SK-N-SH treated with all-trans-retinoic acid at 6 μM for 48 hours (cell line): ENCODE data around the gene SGPP2.

Experiments
- ATAC-seq: fragments of 200-7000 bp; cut with Tn5 transposase; 3 replicates; pipeline ENCODE4 v1.9.1; 2020; ENCODE audit warnings: mild to moderate bottlenecking, moderate library complexity
- ARNTL ChIP-seq: fragments of 450-650 bp; formaldehyde crosslinking; IDR thresholded peaks from 2 replicates; pipeline ENCODE4 v1.5.0; 2020; ENCODE audit warnings: low read depth, mild to moderate bottlenecking, moderate library complexity, borderline replicate concordance
- BACH2 ChIP-seq: fragments of 250-450 bp; sonication (Bioruptor Pico); IDR thresholded peaks from 2 replicates; pipeline ENCODE4 v1.9.0; 2021; ENCODE audit warnings: mild to moderate bottlenecking, borderline replicate concordance
- CSDC2 ChIP-seq: fragments of 250-450 bp; sonication (Bioruptor Pico); IDR thresholded peaks from 2 replicates; pipeline ENCODE4 v1.5.0; 2020; ENCODE audit warnings: mild to moderate bottlenecking, moderate library complexity
- CSRNP3 ChIP-seq: fragments of 250-450 bp; sonication (Bioruptor Pico); IDR thresholded peaks from 2 replicates; pipeline ENCODE4 v1.5.1; 2021; ENCODE audit warnings: mild to moderate bottlenecking, moderate library complexity
- GLIS3 ChIP-seq: fragments of 250-450 bp; sonication (Bioruptor Pico); IDR thresholded peaks from 2 replicates; pipeline ENCODE4 v1.5.0; 2020; ENCODE audit warnings: mild to moderate bottlenecking, moderate library complexity
- OSR1 ChIP-seq: fragments of 250-450 bp; sonication (Bioruptor Pico); IDR thresholded peaks from 2 replicates; pipeline ENCODE4 v1.8.0; 2022; ENCODE audit warnings: moderate library complexity, mild to moderate bottlenecking, inconsistent platforms
- PPARA ChIP-seq: fragments of 250-450 bp; sonication (Bioruptor Pico); IDR thresholded peaks from 2 replicates; pipeline ENCODE4 v1.5.0; 2020; ENCODE audit warnings: mild to moderate bottlenecking, borderline replicate concordance
- RARB ChIP-seq: fragments of 250-450 bp; sonication (Bioruptor Pico); IDR thresholded peaks from 2 replicates; pipeline ENCODE4 v1.8.0; 2021; ENCODE audit warnings: mild to moderate bottlenecking, moderate library complexity
- SNAI2 ChIP-seq: fragments of 250-450 bp; sonication (Bioruptor Pico); IDR thresholded peaks from 2 replicates; pipeline ENCODE4 v1.5.0; 2020; ENCODE audit warnings: mild to moderate bottlenecking, moderate library complexity
- TCF4 ChIP-seq: fragments of 250-450 bp; sonication (Bioruptor Pico); IDR thresholded peaks from 2 replicates; pipeline ENCODE4 v1.8.0; 2021; ENCODE audit warnings: mild to moderate bottlenecking, moderate library complexity, borderline replicate concordance
- TOX ChIP-seq: fragments of 250-450 bp; sonication (Bioruptor Pico); IDR thresholded peaks from 2 replicates; pipeline ENCODE4 v1.8.0; 2021; ENCODE audit warnings: mild to moderate bottlenecking, moderate library complexity, borderline replicate concordance
- ZC3H10 ChIP-seq: fragments of 250-450 bp; sonication (Bioruptor Pico); IDR thresholded peaks from 2 replicates; pipeline ENCODE4 v1.5.1; 2021; ENCODE audit warnings: mild to moderate bottlenecking, moderate library complexity
- ZFP3 ChIP-seq: fragments of 250-450 bp; sonication (Bioruptor Pico); IDR thresholded peaks from 2 replicates; pipeline ENCODE4 v1.5.0; 2020; ENCODE audit warnings: mild to moderate bottlenecking, moderate library complexity
- ZNF565 ChIP-seq: fragments of 450-650 bp; formaldehyde crosslinking; conservative IDR thresholded peaks from 2 replicates; pipeline ENCODE4 v1.5.0; 2020; ENCODE audit warnings: low read depth, mild to moderate bottlenecking, moderate library complexity
- ZNF70 ChIP-seq: fragments of 450-650 bp; formaldehyde crosslinking; IDR thresholded peaks from 2 replicates; pipeline ENCODE4 v1.5.0; 2020; ENCODE audit warnings: mild to moderate bottlenecking, moderate library complexity
- TF ChIP-seq, protein P1 (sequence below): fragments of 250-450 bp; sonication (Bioruptor Pico); IDR thresholded peaks from 2 replicates; pipeline ENCODE4 v1.8.0; 2020; ENCODE audit warnings: mild to moderate bottlenecking, moderate library complexity, borderline replicate concordance
- TF ChIP-seq, protein P2 (sequence below): fragments of 250-450 bp; sonication (Bioruptor Pico); IDR thresholded peaks from 2 replicates; pipeline ENCODE4 v1.5.1; 2020; ENCODE audit warnings: low read depth, mild to moderate bottlenecking, moderate library complexity
- TF ChIP-seq, protein P3 (sequence below): fragments of 250-450 bp; sonication (Bioruptor Pico); IDR thresholded peaks from 2 replicates; pipeline ENCODE4 v1.5.0; 2020; ENCODE audit warnings: mild to moderate bottlenecking, moderate library complexity

Gene SGPP2

DNA sequence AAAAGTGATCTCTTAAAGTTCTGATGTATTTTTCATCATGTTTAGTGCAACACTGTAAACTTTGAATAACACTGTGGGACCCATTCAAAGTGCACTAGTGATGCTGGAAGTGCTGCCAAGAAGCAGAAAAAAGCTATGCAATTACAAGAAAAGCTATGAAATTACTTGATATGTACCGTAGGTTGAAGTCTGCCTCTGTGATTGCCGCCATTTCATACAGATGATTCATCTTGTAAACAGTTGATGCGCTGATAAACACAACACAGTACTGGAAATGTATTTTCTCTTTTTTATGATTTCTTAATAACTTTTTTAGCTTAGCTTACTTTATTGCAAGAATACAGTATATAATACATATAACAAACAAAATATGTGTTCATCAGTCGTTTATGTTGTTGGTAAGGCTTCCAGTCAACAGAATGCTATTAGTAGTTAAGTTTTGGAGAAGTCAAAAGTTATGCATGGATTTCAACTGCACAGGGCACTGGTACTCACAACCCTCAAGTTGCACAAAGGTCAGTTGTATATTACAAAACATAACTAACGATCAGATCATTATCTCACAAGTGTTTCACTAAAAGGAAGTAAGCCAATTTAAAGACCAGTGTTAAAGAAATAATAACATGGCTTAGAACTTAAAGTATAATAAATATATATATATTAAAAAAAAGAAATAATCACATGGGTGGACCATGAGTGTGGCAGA lies 82.0 kb downstream of the SGPP2 start:
- ATAC-seq: no peak
- no peak for TF ChIP-seq ARNTL
- TF ChIP-seq, protein P1, sequence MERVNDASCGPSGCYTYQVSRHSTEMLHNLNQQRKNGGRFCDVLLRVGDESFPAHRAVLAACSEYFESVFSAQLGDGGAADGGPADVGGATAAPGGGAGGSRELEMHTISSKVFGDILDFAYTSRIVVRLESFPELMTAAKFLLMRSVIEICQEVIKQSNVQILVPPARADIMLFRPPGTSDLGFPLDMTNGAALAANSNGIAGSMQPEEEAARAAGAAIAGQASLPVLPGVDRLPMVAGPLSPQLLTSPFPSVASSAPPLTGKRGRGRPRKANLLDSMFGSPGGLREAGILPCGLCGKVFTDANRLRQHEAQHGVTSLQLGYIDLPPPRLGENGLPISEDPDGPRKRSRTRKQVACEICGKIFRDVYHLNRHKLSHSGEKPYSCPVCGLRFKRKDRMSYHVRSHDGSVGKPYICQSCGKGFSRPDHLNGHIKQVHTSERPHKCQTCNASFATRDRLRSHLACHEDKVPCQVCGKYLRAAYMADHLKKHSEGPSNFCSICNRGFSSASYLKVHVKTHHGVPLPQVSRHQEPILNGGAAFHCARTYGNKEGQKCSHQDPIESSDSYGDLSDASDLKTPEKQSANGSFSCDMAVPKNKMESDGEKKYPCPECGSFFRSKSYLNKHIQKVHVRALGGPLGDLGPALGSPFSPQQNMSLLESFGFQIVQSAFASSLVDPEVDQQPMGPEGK: no peak
- TF ChIP-seq, protein P2, sequence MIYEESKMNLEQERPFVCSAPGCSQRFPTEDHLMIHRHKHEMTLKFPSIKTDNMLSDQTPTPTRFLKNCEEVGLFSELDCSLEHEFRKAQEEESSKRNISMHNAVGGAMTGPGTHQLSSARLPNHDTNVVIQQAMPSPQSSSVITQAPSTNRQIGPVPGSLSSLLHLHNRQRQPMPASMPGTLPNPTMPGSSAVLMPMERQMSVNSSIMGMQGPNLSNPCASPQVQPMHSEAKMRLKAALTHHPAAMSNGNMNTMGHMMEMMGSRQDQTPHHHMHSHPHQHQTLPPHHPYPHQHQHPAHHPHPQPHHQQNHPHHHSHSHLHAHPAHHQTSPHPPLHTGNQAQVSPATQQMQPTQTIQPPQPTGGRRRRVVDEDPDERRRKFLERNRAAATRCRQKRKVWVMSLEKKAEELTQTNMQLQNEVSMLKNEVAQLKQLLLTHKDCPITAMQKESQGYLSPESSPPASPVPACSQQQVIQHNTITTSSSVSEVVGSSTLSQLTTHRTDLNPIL (CRISPR knock-in tag): no peak
- TF ChIP-seq PPARA (CRISPR knock-in tag): no peak
- TF ChIP-seq, protein P3, sequence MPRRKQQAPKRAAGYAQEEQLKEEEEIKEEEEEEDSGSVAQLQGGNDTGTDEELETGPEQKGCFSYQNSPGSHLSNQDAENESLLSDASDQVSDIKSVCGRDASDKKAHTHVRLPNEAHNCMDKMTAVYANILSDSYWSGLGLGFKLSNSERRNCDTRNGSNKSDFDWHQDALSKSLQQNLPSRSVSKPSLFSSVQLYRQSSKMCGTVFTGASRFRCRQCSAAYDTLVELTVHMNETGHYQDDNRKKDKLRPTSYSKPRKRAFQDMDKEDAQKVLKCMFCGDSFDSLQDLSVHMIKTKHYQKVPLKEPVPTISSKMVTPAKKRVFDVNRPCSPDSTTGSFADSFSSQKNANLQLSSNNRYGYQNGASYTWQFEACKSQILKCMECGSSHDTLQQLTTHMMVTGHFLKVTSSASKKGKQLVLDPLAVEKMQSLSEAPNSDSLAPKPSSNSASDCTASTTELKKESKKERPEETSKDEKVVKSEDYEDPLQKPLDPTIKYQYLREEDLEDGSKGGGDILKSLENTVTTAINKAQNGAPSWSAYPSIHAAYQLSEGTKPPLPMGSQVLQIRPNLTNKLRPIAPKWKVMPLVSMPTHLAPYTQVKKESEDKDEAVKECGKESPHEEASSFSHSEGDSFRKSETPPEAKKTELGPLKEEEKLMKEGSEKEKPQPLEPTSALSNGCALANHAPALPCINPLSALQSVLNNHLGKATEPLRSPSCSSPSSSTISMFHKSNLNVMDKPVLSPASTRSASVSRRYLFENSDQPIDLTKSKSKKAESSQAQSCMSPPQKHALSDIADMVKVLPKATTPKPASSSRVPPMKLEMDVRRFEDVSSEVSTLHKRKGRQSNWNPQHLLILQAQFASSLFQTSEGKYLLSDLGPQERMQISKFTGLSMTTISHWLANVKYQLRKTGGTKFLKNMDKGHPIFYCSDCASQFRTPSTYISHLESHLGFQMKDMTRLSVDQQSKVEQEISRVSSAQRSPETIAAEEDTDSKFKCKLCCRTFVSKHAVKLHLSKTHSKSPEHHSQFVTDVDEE (CRISPR knock-in tag): no peak
- TF ChIP-seq BACH2 (CRISPR knock-in tag): no peak
- TF ChIP-seq RARB (CRISPR knock-in tag): no peak
- TF ChIP-seq CSDC2 (CRISPR knock-in tag): no peak
- no peak for TF ChIP-seq TCF4
- TF ChIP-seq CSRNP3 (CRISPR knock-in tag): no peak
- TF ChIP-seq ZC3H10 (CRISPR knock-in tag): no peak
- no peak for TF ChIP-seq TOX (CRISPR knock-in tag)
- no peak for TF ChIP-seq ZNF70 (CRISPR knock-in tag)
- no peak for TF ChIP-seq GLIS3 (CRISPR knock-in tag)
- no peak for TF ChIP-seq OSR1 (CRISPR knock-in tag)
- TF ChIP-seq, all 23 proteins: peak for 0

DNA sequence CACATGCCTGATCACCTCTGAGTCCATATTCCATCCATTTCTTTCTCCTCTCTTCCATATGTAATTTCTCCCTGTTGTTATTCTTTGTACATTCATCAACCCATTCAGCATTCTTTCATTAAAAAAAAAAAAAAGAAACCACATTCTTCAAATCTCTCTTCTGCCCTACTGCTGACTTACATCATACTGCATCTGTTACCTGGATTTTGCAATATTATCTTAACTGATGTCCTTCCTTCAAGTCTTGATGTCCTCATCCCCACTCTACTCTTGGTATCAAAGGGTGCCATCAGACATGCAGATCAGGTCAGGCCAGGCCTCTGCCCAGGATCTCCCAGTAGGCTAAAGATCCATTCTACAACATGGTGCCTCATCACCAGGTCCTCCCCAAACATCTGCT lies 90.6 kb downstream of the SGPP2 start:
- no peak for ATAC-seq
- TF ChIP-seq CSDC2 (CRISPR knock-in tag) (no peak), GLIS3 (CRISPR knock-in tag) (no peak), ZNF70 (CRISPR knock-in tag) (no peak), TCF4 (no peak), CSRNP3 (CRISPR knock-in tag) (no peak), ZNF565 (no peak), ARNTL (no peak), SNAI2 (CRISPR knock-in tag) (no peak), OSR1 (CRISPR knock-in tag) (no peak), ZFP3 (CRISPR knock-in tag) (no peak), TOX (CRISPR knock-in tag) (no peak)
- TF ChIP-seq, protein P1: no peak
- TF ChIP-seq, protein P2 (CRISPR knock-in tag): no peak
- TF ChIP-seq, protein P3 (CRISPR knock-in tag): no peak
